Epidermal melanocyte (primary cell): ENCODE data around the gene SLC15A3.

Experiments
- DNase-seq: peaks from one replicate; pipeline ENCODE4 v3.0.0; 2011; ENCODE audit warnings: low spot score; ENCODE audit not compliant: insufficient read length

Gene SLC15A3

DNA sequence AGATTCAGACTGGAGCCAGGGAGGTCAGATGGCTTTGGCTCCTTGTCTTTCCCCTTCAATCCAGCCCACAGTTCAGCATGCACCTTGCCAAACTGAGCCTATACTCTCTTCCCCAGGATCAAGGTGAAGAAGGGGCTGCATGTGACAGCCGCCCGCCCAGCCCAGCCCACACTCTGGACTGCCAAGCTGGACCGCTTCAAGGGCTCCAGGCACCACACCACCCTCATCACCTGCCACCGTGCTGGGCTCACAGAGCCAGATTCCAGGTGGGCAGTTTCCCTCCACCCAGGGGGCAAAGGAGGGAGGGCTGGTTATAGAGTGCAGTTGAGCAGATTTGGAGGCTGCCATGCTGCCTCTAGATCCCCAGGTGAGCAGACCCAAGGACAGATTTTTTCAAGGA, 21.6 kb downstream of the SLC15A3 start:
- no peak for DNase-seq

DNA sequence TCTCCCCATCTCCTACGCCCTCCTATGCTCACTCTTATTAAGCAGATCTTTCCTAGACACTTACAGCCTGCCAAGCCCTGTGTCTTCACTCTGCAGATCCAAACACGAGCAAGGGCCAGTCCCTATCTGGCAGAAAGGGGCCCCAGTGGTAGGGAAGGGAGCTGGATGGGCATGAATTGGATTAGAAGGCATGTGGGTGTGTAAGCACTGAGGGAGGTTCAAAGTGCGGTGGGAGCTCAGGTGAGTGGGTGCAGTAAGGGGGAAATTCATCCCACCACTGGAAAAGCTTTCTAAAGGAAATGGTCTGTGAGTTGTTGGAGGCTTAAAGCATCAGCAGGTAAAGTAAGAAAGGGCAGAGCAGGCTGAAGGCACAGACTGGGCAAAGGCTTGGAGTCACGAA, 22.2 kb downstream of the SLC15A3 start:
- no peak for DNase-seq

DNA sequence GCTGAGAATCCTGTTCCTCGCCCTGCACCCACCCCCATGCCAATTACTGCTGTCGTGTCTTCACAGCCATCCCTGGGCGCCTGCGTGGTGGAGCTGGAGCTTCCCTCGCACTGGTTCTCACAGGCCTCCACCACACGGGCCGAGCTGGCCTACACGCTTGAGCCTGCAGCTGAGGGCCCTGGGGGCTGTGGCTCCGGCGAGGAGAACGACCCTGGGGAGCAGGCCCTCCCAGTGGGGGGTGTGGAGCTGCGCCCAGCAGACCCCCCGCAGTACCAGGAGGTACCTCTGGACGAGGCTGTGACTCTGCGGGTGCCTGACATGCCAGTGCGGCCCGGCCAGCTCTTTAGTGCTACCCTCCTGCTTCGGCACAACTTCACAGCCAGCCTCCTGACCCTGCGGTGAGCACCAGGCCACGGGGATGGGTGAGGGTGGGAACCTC, 23.4 kb downstream of the SLC15A3 start:
- DNase-seq = no peak

DNA sequence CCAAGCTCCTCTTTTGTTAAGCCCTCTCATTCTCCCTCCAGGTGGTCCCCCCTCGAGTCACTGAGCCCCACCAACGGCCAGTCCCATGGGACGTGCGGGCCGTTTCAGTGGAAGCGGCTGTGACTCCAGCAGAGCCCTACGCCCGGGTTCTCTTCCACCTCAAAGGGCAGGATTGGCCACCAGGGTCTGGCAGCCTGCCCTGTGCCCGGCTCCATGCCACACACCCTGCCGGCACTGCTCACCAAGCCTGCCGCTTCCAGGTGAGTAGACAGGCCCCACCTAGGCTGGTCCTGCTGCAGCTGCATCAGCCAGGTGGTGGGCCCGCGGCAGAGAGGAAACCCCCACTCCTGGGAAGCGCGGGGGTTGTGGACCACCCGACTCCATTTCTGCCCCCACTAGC, 24.4 kb downstream of the SLC15A3 start:
- no peak for DNase-seq

DNA sequence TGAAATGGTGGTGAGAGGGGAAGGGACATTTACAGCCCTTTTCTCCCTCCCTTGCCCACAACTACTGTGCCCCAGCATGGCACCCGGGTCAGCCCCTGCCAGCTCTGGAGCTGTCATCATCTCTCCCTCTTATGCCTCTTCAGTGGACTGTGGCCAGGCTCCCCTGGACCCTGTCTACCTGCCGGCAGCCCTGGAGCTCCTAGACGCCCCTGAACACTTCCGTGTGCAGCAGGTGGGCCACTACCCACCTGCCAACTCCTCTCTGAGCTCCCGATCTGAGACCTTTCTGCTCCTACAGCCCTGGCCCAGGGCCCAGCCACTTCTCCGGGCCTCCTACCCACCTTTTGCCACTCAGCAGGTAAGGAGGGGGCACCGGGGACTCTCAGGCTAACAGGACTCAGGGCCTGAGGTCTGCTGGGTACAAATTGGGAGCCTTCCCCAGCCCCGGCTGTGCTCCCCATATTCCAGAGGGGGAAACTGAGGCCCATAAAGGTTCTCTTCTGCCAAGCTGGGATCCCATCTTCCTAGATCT, 24.8 kb downstream of the SLC15A3 start:
- no peak for DNase-seq

DNA sequence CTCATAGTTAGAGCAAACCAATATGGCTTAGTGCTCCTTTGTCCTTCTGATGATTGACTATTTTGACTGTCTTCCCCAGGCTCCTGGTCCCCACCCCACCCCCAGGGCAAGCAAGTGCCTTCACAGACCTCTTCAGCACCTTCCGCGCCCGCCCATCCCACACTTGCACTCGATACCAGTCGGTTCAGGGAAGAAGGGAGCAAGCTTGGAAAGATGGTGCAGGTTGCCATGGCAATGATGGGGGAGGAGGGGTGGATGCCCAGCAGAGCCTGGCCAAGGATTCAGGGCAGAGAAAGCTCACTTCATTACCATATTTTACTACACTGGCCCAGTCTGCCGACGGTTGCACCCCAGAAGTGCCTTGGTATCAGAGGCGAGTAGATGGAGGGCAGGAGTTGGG, 25.5 kb downstream of the SLC15A3 start:
- DNase-seq = no peak

DNA sequence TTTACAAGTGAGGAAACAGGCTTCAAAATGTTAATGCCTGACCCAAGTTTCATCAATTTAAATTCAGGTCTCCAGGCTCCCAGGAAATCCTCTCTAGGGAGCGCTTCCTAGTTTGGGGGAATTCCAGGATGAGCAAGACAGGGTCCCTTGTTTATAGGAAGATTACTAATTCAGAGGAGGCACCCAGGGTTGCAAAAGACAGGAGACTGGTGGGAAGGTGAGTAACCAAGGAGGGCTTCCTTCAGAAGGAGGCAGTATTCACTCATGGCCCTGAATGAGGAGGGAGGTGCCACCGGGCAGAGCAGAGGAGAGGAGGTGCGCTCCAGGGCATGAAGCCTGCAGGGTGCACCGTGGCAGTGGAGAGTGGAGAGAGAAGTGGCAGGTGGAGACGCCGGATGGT, 26.1 kb downstream of the SLC15A3 start:
- no peak for DNase-seq

DNA sequence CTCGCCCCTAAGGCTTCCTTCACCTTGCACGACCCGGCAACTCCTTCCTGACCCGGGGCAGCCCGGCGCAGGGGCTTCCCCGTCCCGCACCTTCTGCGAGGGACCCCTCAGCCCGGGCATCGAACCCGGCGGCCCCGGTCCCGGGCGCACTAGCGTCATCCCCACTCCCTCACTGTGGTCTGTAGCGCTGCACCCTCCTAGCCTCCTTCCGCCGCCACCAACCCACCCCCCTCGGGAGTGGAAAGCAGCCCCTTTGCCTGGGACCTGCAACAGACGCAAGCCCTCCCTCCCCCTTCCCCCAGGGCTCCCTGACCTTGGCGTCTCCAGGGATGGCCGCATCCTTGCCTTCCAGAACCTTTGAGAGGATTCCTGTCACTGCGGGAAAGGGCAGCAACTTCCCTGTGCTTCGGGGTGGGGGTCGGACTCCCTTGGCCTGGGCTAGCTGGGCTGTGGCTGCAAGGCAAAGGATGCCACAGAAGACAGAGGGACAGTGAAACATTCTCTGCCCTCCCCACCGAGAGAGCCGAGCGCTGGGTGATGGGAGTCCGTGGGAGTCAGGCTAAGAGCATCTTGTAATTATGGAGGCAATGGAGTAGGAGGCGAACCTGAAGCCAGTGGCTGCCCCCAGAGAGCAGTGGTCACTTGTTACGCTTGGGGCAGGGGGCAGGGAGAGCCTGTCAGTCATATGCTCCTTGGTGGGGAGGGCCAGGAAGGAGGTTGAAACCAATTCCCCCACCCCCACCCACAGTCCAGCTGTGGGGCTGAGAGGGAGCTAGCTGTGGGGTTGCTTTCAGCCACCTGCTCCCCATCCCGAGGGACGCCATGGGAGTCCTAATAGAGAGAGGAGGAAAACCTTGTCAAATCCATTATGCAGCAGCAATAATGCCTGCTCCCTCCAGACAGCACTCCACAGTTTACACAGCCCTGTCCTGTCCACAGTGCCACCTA, 26.8 kb downstream of the SLC15A3 start:
- no peak for DNase-seq

DNA sequence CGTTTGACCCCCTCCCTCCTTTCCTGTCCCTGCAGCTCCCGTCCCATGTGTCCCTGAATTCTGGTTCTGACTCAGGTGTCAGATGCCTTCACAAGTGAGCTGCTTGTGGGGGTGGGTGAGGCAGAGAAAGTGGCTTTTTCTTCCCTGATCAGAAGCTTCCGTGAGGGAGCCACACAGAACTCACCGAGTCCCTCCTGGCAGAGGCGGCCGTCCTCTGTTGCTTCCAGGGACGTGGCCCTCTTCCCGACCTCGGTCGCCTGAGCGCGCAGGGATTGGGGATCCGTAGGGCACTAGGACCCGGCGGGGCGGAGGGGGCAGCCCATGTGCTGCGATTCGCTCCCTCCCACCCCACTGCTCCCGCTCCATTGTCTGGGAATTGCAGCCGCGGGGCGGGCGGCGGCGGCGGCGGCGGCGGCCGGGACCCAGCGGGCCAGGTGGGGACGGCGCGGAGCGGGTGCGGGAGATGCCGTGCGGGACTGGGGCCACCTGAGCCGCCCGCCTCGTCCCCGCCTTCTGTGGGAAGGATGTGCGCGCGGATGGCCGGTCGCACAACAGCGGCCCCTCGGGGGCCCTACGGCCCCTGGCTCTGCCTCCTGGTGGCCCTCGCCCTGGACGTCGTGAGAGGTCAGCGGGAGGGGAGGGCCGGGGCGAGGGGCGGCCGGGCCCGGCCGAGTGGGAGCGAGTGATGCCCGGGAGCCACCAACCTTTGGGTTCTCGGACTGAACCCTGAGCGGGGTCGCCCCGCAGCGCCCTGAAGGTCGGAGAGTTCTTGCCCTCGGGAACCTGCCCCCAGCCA, 27.7 kb downstream of the SLC15A3 start, which contains the start of gene TMEM132A:
TMEM132A (plus strand) TSS at position 351 of the 796 bp plus-strand sequence; CDS start at position 525, 174 bp downstream.
- peak; percentile 95 for DNase-seq

DNA sequence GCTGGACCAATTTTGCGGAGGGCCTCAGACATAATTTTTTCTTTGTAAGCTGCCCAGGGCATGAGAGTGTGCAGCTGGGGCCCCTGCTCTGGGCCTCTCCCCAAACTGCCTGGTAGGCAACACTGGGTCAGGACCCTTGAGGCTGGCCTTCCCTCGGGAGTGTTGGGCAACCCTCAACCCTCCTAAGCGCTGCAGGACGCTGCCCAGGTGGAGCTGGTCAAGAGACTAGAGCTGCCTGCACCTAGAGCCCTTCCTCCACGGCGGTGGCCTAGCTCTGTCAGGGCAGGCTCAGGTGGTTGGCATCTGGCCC, 28.2 kb downstream of the SLC15A3 start:
- no peak for DNase-seq

DNA sequence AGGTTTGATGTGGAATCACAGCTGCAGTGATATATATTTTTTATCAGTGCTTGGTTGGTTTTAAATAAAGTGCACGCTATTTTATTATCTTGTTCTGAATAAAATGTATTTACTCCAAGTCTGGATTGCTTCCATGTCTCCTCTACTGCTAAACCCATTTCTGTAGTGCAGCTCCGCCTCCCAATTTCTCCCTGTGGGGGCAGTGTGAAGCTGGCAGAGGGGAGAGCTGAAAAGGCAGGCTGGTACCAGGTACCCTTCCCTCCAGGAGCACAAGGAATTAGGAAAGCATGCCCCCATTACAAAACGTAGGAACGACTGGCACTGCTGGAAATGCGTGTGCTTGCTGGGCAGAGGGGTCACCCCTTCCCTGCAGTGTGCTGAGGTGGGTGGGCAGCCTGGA, 28.6 kb downstream of the SLC15A3 start:
- DNase-seq = no peak

DNA sequence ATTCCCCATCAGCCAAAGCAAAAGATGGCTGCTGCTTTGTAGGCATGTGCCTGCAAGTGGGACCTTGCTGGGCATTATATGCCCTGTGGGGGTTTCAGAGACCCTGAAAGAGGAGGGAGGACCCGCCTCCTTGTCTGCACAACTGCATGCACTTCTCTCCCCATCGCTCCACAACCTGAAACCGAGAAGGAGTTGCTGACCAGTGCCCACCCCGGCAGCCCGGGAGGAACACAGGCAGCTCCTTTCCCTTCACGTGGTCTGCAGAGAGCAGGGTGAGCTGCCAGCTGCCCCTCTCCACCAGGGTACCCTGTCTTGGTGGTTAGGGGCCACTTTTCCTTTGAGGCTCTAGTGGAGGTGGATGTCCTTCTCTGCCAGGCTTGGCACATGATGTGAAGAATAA, 29.1 kb downstream of the SLC15A3 start:
- DNase-seq = no peak

DNA sequence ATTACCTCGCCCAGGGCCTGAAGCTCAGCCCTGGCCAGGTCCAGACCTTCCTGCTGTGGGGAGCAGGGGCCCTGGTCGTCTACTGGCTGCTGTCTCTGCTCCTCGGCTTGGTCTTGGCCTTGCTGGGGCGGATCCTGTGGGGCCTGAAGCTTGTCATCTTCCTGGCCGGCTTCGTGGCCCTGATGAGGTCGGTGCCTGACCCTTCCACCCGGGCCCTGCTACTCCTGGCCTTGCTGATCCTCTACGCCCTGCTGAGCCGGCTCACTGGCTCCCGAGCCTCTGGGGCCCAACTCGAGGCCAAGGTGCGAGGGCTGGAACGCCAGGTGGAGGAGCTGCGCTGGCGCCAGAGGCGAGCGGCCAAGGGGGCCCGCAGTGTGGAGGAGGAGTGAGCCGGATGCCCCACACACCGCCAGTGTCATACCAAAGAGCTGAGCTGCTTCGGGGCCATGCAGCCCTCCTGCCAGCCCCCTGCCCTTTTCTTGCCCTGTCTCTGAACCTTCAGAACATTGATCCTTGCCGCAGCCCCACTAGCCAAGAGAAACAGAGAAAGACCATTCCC, 30.1 kb downstream of the SLC15A3 start:
- DNase-seq = no peak

DNA sequence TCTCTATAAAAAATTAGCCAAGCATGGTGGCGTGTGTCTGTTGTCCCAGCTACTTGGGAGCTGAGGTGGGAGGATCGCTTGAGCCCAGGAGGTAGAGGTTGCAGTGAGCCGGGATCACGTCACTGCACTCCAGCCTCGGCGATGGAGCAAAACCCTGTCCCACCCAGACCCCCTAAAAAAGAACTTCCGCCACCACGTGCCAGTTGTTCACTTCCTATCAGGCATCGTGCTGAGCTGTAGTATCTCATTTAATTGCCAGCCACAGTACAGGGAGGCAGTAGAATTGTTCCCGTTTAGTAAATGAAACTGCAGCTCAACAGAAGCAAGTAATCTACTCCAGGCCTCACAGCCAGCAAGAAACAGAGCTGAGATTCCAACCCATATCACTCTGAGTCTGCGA, 30.7 kb downstream of the SLC15A3 start:
- no peak for DNase-seq

DNA sequence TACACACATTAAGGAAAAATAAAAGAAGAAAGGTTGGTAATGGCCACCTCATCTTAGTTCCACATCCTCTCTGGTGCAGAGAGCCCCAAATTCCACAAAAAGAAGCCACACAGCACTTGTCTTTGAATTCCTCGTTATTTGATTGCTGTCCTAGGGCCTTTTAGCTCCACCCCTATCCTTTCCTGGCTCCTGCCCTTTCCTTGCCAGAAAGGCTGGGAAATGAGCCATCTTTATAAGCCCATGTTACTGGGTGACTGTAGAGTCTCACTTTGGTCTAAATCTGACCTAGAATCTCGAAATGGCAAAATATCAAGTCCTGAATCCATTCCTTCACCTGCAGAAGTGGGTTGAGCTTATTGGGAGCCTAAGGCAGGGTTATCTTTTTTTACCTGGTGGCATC, 32.0 kb downstream of the SLC15A3 start:
- DNase-seq = no peak

DNA sequence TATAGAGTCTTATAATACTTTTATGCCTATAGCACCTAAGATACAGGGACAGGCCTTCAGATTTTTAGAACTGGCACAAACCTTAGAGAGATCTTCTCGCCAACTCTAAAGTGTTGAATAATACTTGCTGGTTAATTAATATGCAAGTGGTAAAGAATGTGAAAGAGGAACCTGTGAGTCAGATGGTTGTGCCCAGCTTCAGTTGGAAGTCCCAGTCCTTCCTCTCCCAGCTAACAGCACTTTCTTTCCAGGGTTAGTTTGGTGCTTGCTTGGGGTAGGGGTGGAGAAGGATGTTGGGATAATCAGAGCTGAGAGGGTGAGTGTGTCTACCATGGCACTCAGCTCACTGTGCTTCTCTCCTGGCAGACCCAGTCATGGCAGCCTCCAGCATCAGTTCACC, 32.7 kb downstream of the SLC15A3 start:
- no peak for DNase-seq

DNA sequence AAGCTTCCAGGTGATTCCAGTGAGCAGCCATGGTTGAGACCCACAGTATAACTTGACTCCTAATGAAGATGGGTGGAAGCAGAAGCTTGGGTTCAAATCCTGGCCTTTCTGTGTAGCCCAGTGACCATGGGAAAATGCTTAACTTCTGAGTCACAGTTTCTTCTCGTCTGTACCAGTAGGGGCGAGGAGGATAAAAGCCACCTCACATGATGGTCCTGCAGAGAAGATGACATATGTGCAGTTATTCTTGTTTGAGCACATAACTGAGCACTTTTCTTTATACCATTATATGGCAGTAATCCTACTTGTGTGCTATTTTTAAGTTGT, 33.1 kb downstream of the SLC15A3 start:
- no peak for DNase-seq

DNA sequence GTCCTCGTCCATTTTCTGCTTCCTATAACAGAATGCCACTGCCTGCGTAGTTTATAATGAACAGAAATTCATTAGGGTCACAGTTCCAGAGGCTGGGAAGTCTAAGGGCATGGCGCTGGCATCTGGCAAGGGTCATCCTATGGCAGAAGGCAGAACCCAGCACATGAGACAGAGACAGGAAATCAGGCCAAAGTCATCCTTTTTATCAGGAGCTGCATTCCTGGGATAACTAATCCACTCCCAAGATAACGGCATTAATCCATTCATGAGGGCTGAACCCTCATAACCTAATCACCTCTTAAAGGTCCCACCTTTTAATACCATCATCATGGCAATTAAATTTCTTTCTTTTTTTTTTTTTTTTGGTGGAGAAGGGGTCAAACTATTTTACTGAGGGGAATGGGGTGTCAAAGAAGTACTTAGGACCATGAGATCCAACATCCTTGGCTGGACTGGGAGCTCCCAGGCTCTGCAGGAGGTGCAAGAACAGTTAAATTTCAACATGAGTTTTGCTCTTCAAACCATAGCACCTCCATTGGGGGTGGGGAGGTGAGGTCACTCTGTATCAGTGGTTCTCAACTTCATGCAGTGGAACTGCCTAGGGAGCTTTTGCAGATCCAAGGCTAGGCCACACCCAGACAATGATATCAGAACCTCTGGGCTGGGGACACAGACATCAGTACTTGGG, 33.6 kb downstream of the SLC15A3 start:
- no peak for DNase-seq

DNA sequence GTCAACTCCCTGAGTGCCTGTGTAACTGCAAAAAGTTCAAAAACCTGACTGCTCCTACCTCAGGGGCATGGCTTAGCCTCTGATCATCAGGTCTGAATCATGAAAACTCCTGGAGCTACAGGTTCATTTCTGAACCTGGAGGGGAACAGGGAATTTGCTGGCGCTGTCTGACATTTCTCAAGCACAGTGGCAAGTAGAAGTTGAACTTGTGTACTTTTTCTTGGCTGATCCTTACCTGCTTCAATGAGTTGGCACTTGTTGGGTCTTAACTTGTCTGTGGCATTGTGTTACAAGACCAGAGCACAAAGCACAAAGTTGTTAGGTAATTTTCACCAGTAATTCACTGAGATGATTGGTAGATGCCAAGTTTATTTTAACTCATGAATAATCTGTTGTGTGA, 34.7 kb downstream of the SLC15A3 start:
- no peak for DNase-seq

DNA sequence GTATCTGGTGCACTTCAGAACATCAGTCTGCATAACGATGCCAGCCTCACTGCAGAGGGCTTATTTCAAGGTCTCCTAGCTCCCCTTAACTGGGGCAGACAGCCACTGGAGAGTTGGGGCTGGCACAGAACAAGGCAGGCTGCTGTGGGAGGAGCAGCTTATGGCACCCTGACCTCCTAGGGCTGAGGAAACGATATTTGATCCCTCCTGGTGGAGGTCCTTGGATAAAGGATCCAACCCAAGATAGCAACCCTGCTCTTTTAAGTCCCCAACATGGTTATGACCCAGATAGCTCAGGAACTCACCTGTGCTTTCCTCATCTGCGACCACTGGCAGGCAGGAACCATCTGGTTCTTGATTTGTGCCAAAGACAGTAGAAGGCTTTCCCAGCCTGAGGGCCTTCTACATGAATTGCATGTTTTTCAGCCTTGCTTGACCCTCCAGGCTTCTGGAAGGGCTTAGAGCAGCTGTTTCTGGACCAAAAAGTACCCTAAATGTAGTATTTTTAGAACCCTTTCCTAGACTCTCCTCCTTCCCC, 35.2 kb downstream of the SLC15A3 start:
- no peak for DNase-seq

DNA sequence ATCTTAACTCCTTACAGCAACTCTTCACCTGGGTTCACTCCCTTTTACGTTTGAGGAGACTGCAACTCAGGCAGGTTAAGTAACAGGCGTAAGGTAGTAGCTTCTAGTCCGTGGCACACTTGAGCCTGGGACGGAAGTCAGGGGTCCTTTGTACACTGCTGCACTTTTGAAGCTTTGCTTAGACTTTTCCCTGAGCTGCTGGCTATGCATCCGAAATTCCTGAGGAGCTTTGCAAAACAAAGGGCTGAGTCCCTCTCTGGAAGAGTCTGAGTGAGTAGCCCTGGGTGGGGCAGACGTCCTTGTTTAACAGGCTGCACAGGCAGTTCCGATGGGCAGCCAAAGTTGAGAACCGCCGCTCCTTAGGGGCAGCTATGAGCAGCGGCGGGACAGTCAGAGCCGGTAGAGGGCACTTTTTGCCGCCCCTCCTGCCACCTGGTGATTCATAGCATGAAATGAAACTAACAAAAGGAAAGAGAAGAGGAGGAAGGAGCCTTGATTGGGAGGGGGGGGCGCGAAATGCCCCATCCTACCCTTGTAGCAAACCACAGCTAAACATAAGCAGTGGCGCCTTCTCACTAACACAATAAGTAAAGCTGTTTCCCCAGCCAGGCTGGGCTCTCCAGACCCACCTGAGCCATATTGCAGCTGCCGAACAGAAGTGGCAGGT, 36.6 kb downstream of the SLC15A3 start:
- DNase-seq = peak; percentile 28
